ENCODE measurements around the gene MFAP2.
A peak's percentile ranks its signal among the peaks of the same experiment; 100 is the strongest.

MFAP2 gene

GRCh38 chr1:16926491-16927073 lies 53.8 kb downstream of the MFAP2 start:
- in situ Hi-C loops (cut with HindIII; ENCODE audit: low sequenced_read_pairs) = no loop called here
- peak; percentile 53 for DNase-seq (ENCODE audit: low read depth)
- no peak for TF ChIP-seq CTCF (IDR thresholded peaks at IDR 0.05; ENCODE audit: low read depth, low read length, missing control alignments)
- H3K4me3 ChIP-seq (ENCODE audit: low read depth, low read length) = no peak overlapping the region

GRCh38 chr1:16925635-16926490 lies 54.6 kb downstream of the MFAP2 start:
- no peak for TF ChIP-seq CTCF (IDR thresholded peaks at IDR 0.05; ENCODE audit: low read depth, low read length, missing control alignments)
- no peak for DNase-seq (ENCODE audit: low read depth)
- H3K4me3 ChIP-seq (ENCODE audit: low read depth, low read length) = no peak overlapping the region
- in situ Hi-C loops (cut with HindIII; ENCODE audit: low sequenced_read_pairs) = no loop called here

GRCh38 chr1:16924919-16925477 lies 55.4 kb downstream of the MFAP2 start:
- DNase-seq (ENCODE audit: low read depth) = no peak
- in situ Hi-C loops (cut with HindIII; ENCODE audit: low sequenced_read_pairs) = no loop called here
- TF ChIP-seq CTCF (IDR thresholded peaks at IDR 0.05; ENCODE audit: low read depth, low read length, missing control alignments) = peak; percentile 10
- H3K4me3 ChIP-seq (ENCODE audit: low read depth, low read length) = no peak overlapping the region
